ENCODE measurements around the gene KRTAP10-2. TPM values are rescaled to one million over a fixed set of nuclear protein-coding genes. Genes with fewer than 3 reads are reported as not detected.

KRTAP10-2 gene
- total and polyA plus RNA-seq, 9 of the 15 experiments (the other 6 are each of a cell fraction or from before 2014, with no cell fraction given), result not detected

- TF ChIP-seq, protein P1, sequence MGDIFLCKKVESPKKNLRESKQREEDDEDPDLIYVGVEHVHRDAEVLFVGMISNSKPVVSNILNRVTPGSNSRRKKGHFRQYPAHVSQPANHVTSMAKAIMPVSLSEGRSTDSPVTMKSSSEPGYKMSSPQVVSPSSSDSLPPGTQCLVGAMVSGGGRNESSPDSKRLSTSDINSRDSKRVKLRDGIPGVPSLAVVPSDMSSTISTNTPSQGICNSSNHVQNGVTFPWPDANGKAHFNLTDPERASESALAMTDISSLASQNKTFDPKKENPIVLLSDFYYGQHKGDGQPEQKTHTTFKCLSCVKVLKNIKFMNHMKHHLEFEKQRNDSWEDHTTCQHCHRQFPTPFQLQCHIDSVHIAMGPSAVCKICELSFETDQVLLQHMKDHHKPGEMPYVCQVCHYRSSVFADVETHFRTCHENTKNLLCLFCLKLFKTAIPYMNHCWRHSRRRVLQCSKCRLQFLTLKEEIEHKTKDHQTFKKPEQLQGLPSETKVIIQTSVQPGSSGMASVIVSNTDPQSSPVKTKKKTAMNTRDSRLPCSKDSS (IDR thresholded peaks at IDR 0.05; ENCODE audit: low read depth, partially characterized antibody), result no peak
- TF ChIP-seq GABPB2 (CRISPR knock-in tag; conservative IDR thresholded peaks at IDR 0.05), result no peak
- peak; percentile 83 for TF ChIP-seq EHMT2 (IDR thresholded peaks at IDR 0.05)
- TF ChIP-seq NRF1 (conservative IDR thresholded peaks at IDR 0.05 in 1 of 2, IDR thresholded peaks at IDR 0.05 in 1 of 2), result peak; percentile 38 to 47; a peak in 3 of 4 replicates
- no peak for TF ChIP-seq JUNB (CRISPR knock-in tag; conservative IDR thresholded peaks at IDR 0.05)
- 0 out of 2 replicates have a peak, but pooled peaks have one; percentile 38 for TF ChIP-seq ZNF12 (CRISPR knock-in tag; IDR thresholded peaks at IDR 0.05)
- no peak for TF ChIP-seq ZNF445 (CRISPR knock-in tag; IDR thresholded peaks at IDR 0.05; ENCODE audit: low read depth)
- TF ChIP-seq, protein P2, sequence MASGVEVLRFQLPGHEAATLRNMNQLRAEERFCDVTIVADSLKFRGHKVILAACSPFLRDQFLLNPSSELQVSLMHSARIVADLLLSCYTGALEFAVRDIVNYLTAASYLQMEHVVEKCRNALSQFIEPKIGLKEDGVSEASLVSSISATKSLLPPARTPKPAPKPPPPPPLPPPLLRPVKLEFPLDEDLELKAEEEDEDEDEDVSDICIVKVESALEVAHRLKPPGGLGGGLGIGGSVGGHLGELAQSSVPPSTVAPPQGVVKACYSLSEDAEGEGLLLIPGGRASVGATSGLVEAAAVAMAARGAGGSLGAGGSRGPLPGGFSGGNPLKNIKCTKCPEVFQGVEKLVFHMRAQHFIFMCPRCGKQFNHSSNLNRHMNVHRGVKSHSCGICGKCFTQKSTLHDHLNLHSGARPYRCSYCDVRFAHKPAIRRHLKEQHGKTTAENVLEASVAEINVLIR (CRISPR knock-in tag; IDR thresholded peaks at IDR 0.05), result no peak
- no peak for TF ChIP-seq NELFE (IDR thresholded peaks at IDR 0.05; ENCODE audit: insufficient read depth, insufficient read length)
- TF ChIP-seq TARDBP (IDR thresholded peaks at IDR 0.05), result peak; percentile 79; the same call in 1 of the 2 replicates
- TF ChIP-seq, protein P3, sequence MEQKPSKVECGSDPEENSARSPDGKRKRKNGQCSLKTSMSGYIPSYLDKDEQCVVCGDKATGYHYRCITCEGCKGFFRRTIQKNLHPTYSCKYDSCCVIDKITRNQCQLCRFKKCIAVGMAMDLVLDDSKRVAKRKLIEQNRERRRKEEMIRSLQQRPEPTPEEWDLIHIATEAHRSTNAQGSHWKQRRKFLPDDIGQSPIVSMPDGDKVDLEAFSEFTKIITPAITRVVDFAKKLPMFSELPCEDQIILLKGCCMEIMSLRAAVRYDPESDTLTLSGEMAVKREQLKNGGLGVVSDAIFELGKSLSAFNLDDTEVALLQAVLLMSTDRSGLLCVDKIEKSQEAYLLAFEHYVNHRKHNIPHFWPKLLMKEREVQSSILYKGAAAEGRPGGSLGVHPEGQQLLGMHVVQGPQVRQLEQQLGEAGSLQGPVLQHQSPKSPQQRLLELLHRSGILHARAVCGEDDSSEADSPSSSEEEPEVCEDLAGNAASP (IDR thresholded peaks at IDR 0.05), result peak; percentile 92
- no peak for TF ChIP-seq SUPT5H (IDR thresholded peaks at IDR 0.05)
- TF ChIP-seq MEF2A (IDR thresholded peaks at IDR 0.05; ENCODE audit: control insufficient read depth, low read depth, low read length), result no peak
- no peak for TF ChIP-seq POLR2AphosphoS2 (IDR thresholded peaks at IDR 0.05; ENCODE audit: low read length)
- no peak for TF ChIP-seq XRCC4 (IDR thresholded peaks at IDR 0.05; ENCODE audit: extremely low read depth, insufficient read depth, insufficient read length)
- no peak for TF ChIP-seq ZNF561 (CRISPR knock-in tag; conservative IDR thresholded peaks at IDR 0.05)
- TF ChIP-seq HNRNPL (IDR thresholded peaks at IDR 0.05; ENCODE audit: low read depth, low read length), result no peak
Observed at GRCh38 chr21:44593598-44594405, 42.5 kb upstream of the KRTAP10-2 start (continued).

Data from K562 (cell line).